ENCODE results near the gene HIF1A. TPM values are rescaled to one million over a fixed set of nuclear protein-coding genes. Genes with fewer than 3 reads are reported as not detected.

The HIF1A gene
- total RNA-seq, 1 experiment from 2014 or later = 319 TPM

- Histone ChIP-seq H2AFZ (ENCODE audit: low read length) (peak within 1 kb of the TSS; percentile 79), H3K4me3 (ENCODE audit: low read length) (peak within 1 kb of the TSS; percentile 96), H3K36me3 (ENCODE audit: low read depth, low read length) (peaks cover 2% of the 10 kb centered on the region; the same call in 1 of the 2 replicates), H3K79me2 (ENCODE audit: low read length) (peaks cover 51% of the 10 kb centered on the region), H3K4me1 (ENCODE audit: insufficient read depth, low read length) (peaks cover 32% of the 10 kb centered on the region), H3K9ac (ENCODE audit: low read length) (peak within 1 kb of the TSS; percentile 89), H3K9me3 (ENCODE audit: low read length) (no peaks in the 10 kb centered on the region), H3K9me2 (replicated peaks; ENCODE audit: low read length) (no peaks in the 10 kb centered on the region), H3K27ac (ENCODE audit: low read length) (peak within 1 kb of the TSS; percentile 55), H4K20me1 (ENCODE audit: low read length) (peaks cover 23% of the 10 kb centered on the region), H3F3A (ENCODE audit: low read length, unreplicated experiment) (peaks cover 18% of the 10 kb centered on the region), H3K27me3 (ENCODE audit: low read length) (no peaks in the 10 kb centered on the region), H3K4me2 (ENCODE audit: low read length) (peak within 1 kb of the TSS; percentile 94)
- ATAC-seq (peak; percentile 86), DNase-seq (peak; percentile 100)
- TF ChIP-seq EZH2phosphoT487 (IDR thresholded peaks at IDR 0.05; ENCODE audit: borderline replicate concordance, low read length) (no peak), EZH2 (IDR thresholded peaks at IDR 0.05; ENCODE audit: low read length, unreplicated experiment) (no peak), CTCF (conservative IDR thresholded peaks at IDR 0.05; ENCODE audit: low read depth, low read length) (no peak)
- BruUV-seq (replicated peaks) = TSS peak; percentile 51
- ChIA-PET POLR2A (ENCODE audit: unreplicated experiment) (interaction anchor here (0.5 to 1.5 kb wide), 15 partner anchors 10 to 1214 kb away, joined by 3 to 21 read pairs (median 4); partner anchors contain the start of genes HIF1A and PRKCH), CTCF (interaction anchor here (0.5 to 1.6 kb wide), 3 partner anchors 67 to 98 kb away, joined by 3 to 8 read pairs (median 7); partner anchors contain the start of gene HIF1A)
- intact Hi-C loops (cut with micrococcal nuclease) = loop anchor here (1.0 to 5.0 kb wide), 4 partner anchors 11 to 260 kb away; no protein-coding TSS in a partner anchor
Observed at GRCh38 chr14:61761959-61762786, 66.9 kb downstream of the HIF1A start, which contains the start of gene SNAPC1. Gene SNAPC1, plus strand, starts transcription at chr14:61762420. Its CDS starts 41 bp downstream, at chr14:61762461.

- peaks cover 70% of the 10 kb centered on the region for H3K79me2 ChIP-seq (ENCODE audit: low read length)
- peak overlapping the region; percentile 55 for H3K27ac ChIP-seq (ENCODE audit: low read length)
- H3K9me3 ChIP-seq (ENCODE audit: low read length) = no peaks in the 10 kb centered on the region
- H3K4me2 ChIP-seq (ENCODE audit: low read length) = peak overlapping the region; percentile 94
- peaks cover 23% of the 10 kb centered on the region for H4K20me1 ChIP-seq (ENCODE audit: low read length)
- POLR2A ChIA-PET (ENCODE audit: unreplicated experiment) = interaction anchor here (0.6 to 0.7 kb wide), 2 partner anchors 28 to 474 kb away, joined by 4 to 5 read pairs; no protein-coding TSS in a partner anchor
- H3K27me3 ChIP-seq (ENCODE audit: low read length) = no peaks in the 10 kb centered on the region
- H3K4me3 ChIP-seq (ENCODE audit: low read length) = peak overlapping the region; percentile 96
- peaks cover 18% of the 10 kb centered on the region for H3F3A ChIP-seq (ENCODE audit: low read length, unreplicated experiment)
- H3K36me3 ChIP-seq (ENCODE audit: low read depth, low read length) = peaks cover 15% of the 10 kb centered on the region
- intact Hi-C loops (cut with micrococcal nuclease) = loop anchor here (5.0 kb wide), 2 partner anchors 228 to 258 kb away; no protein-coding TSS in a partner anchor
- BruUV-seq (replicated peaks) = TSS peak; percentile 40
- peaks cover 33% of the 10 kb centered on the region for H3K4me1 ChIP-seq (ENCODE audit: insufficient read depth, low read length)
- DNase-seq (peak; percentile 59), ATAC-seq (peak; percentile 6)
- H2AFZ ChIP-seq (ENCODE audit: low read length) = no peak overlapping the region
- H3K9ac ChIP-seq (ENCODE audit: low read length) = peak overlapping the region; percentile 89
- no peaks in the 10 kb centered on the region for H3K9me2 ChIP-seq (replicated peaks; ENCODE audit: low read length)
- TF ChIP-seq CTCF (conservative IDR thresholded peaks at IDR 0.05; ENCODE audit: low read depth, low read length) (no peak), EZH2 (IDR thresholded peaks at IDR 0.05; ENCODE audit: low read length, unreplicated experiment) (no peak), EZH2phosphoT487 (IDR thresholded peaks at IDR 0.05; ENCODE audit: borderline replicate concordance, low read length) (no peak)
- CTCF ChIA-PET = interaction anchor here (0.8 to 1.5 kb wide), 3 partner anchors 15 to 73 kb away, joined by 3 to 4 read pairs (median 4); no protein-coding TSS in a partner anchor
Observed at GRCh38 chr14:61764342-61765122, 69.2 kb downstream of the HIF1A start.

Data from PC-3 (cell line).